Neural progenitor cell (in vitro differentiated cells): Measurements from ENCODE around the gene CATSPERZ. TPM values are rescaled to one million over a fixed set of nuclear protein-coding genes. Genes with fewer than 3 reads are reported as not detected.
"Not testable (repeated sequence)": the region's sequence is repeated elsewhere in the genome, so short reads cannot be mapped to it uniquely, and the experiment has no call there.

Experiments used
- DNase-seq: peaks from one replicate; pipeline ENCODE4 v3.0.0-alpha.2; 2016; ENCODE audit warnings: low spot score
- H2AFZ ChIP-seq: fragments of 200-600 bp; sonication (generic); replicated peaks from 2 replicates; pipeline ENCODE4 v1.6.1; 2016; ENCODE audit warnings: antibody characterized with exemption
- H3F3A ChIP-seq: fragments of 200-600 bp; sonication (generic); 2 replicates; pipeline ENCODE4 v1.6.1; 2016; ENCODE audit warnings: antibody characterized with exemption, low read depth
- H3K27ac ChIP-seq: fragments of 200-600 bp; sonication (generic); 2 replicates; pipeline ENCODE4 v1.5.1; 2016; ENCODE audit warnings: mild to moderate bottlenecking
- H3K27me3 ChIP-seq: fragments of 200-600 bp; sonication (generic); 2 replicates; pipeline ENCODE4 v1.6.1; 2016; ENCODE audit warnings: mild to moderate bottlenecking, moderate library complexity
- H3K36me3 ChIP-seq: fragments of 200-600 bp; sonication (generic); 2 replicates; pipeline ENCODE4 v1.5.1; 2016
- H3K4me1 ChIP-seq: fragments of 200-600 bp; sonication (generic); 2 replicates; pipeline ENCODE4 v1.6.1; 2016; ENCODE audit warnings: mixed run types
- H3K4me2 ChIP-seq: fragments of 200-600 bp; sonication (generic); 2 replicates; pipeline ENCODE4 v1.6.1; 2016
- H3K4me3 ChIP-seq: fragments of 200-600 bp; sonication (generic); 2 replicates; pipeline ENCODE4 v1.5.1; 2016
- H3K79me2 ChIP-seq: fragments of 200-600 bp; sonication (generic); 2 replicates; pipeline ENCODE4 v1.6.1; 2016; ENCODE audit warnings: low read depth
- H3K9ac ChIP-seq: fragments of 200-600 bp; sonication (generic); 2 replicates; pipeline ENCODE4 v1.6.1; 2016
- H3K9me3 ChIP-seq: fragments of 200-600 bp; sonication (generic); 2 replicates; pipeline ENCODE4 v1.5.1; 2016; ENCODE audit warnings: low read depth
- H4K20me1 ChIP-seq: fragments of 200-600 bp; sonication (generic); 2 replicates; pipeline ENCODE4 v1.6.1; 2016; ENCODE audit warnings: low read depth
- H3K27ac Mint-ChIP-seq: 3 replicates; pipeline ENCODE4 v1.8.0; 2021; ENCODE audit warnings: mixed read lengths
- H3K27me3 Mint-ChIP-seq: 2 replicates; pipeline ENCODE4 v1.8.0; 2022; ENCODE audit warnings: low read depth, mild to moderate bottlenecking, inconsistent platforms, moderate library complexity, mixed read lengths; ENCODE audit not compliant: insufficient read depth
- H3K36me3 Mint-ChIP-seq: 3 replicates; pipeline ENCODE4 v1.8.0; 2021; ENCODE audit warnings: mixed read lengths
- H3K4me1 Mint-ChIP-seq: 3 replicates; pipeline ENCODE4 v1.8.0; 2021; ENCODE audit warnings: mixed read lengths
- H3K4me3 Mint-ChIP-seq: 3 replicates; pipeline ENCODE4 v1.8.0; 2021; ENCODE audit warnings: mild to moderate bottlenecking, moderate library complexity, mixed read lengths
- H3K9me3 Mint-ChIP-seq: 3 replicates; pipeline ENCODE4 v1.8.0; 2020; ENCODE audit warnings: mixed read lengths
- CTCF ChIP-seq: fragments of 200-600 bp; sonication (generic); IDR thresholded peaks from 2 replicates; pipeline ENCODE4 v1.5.1; 2017; ENCODE audit warnings: antibody characterized with exemption, mild to moderate bottlenecking
- EZH2 ChIP-seq: fragments of 200-600 bp; sonication (generic); IDR thresholded peaks from 2 replicates; pipeline ENCODE4 v1.6.1; 2017; ENCODE audit warnings: antibody characterized with exemption, mild to moderate bottlenecking, moderate library complexity
- EZH2phosphoT487 ChIP-seq: fragments of 200-600 bp; sonication (generic); IDR thresholded peaks from 2 replicates; pipeline ENCODE4 v1.6.1; 2017; ENCODE audit warnings: antibody characterized with exemption
- total RNA-seq: library from RNA; depleted of rRNA; stranded (reverse); fragments of >200 nt; gene quantifications from 2 replicates; pipeline ENCODE4 v1.2.3, GENCODE V29; 2015; ENCODE audit warnings: low replicate concordance

CATSPERZ gene
- total RNA-seq, 1 donor from 2014 or later, result not detected

GRCh38 chr11:64314805-64315561 is 14.8 kb downstream of the CATSPERZ start:
- H3K4me2 ChIP-seq, result no peak overlapping the region
- no peak for TF ChIP-seq EZH2
- TF ChIP-seq EZH2phosphoT487, result no peak
- no peak for TF ChIP-seq CTCF
- H3K79me2 ChIP-seq, result peaks cover 26% of the 10 kb centered on the region
- no peak overlapping the region for H3K27ac Mint-ChIP-seq
- no peaks in the 10 kb centered on the region for H3K9me3 ChIP-seq
- H3K4me1 ChIP-seq, result peaks cover 12% of the 10 kb centered on the region
- no peak overlapping the region for H3K9ac ChIP-seq
- H4K20me1 ChIP-seq, result peaks cover 12% of the 10 kb centered on the region
- peaks cover 29% of the 10 kb centered on the region for H3F3A ChIP-seq
- peak overlapping the region; percentile 43 for H3K4me3 Mint-ChIP-seq
- H3K36me3 ChIP-seq, result no peaks in the 10 kb centered on the region
- H3K27ac ChIP-seq, result no peak overlapping the region
- DNase-seq, result no peak
- H3K36me3 Mint-ChIP-seq, result peaks cover 2% of the 10 kb centered on the region
- H2AFZ ChIP-seq, result no peak overlapping the region
- peaks cover 6% of the 10 kb centered on the region for H3K27me3 Mint-ChIP-seq
- no peak overlapping the region for H3K4me3 ChIP-seq
- H3K9me3 Mint-ChIP-seq, result no peaks in the 10 kb centered on the region
- peaks cover 16% of the 10 kb centered on the region for H3K4me1 Mint-ChIP-seq
- no peaks in the 10 kb centered on the region for H3K27me3 ChIP-seq

GRCh38 chr11:64315667-64316526 is 15.7 kb downstream of the CATSPERZ start:
- peaks cover 15% of the 10 kb centered on the region for H3K4me1 Mint-ChIP-seq

GRCh38 chr11:64316672-64317324 is 16.6 kb downstream of the CATSPERZ start:
- H4K20me1 ChIP-seq, result peaks cover 12% of the 10 kb centered on the region
- no peaks in the 10 kb centered on the region for H3K36me3 ChIP-seq
- Mint-ChIP-seq H3K27ac (no peak overlapping the region), H3K36me3 (peaks cover 12% of the 10 kb centered on the region), H3K4me3 (peak overlapping the region; percentile 95), H3K27me3 (peaks cover 2% of the 10 kb centered on the region), H3K4me1 (peaks cover 17% of the 10 kb centered on the region), H3K9me3 (no peaks in the 10 kb centered on the region)
- peak overlapping the region; percentile 82 for H3K4me3 ChIP-seq
- peaks cover 29% of the 10 kb centered on the region for H3F3A ChIP-seq
- H3K4me1 ChIP-seq, result peaks cover 12% of the 10 kb centered on the region
- H3K9ac ChIP-seq, result peak overlapping the region; percentile 65
- H3K4me2 ChIP-seq, result peak overlapping the region; percentile 72
- peak; percentile 31 for DNase-seq
- H3K27ac ChIP-seq, result peak overlapping the region; percentile 32
- TF ChIP-seq EZH2 (no peak), EZH2phosphoT487 (no peak), CTCF (no peak)
- peaks cover 26% of the 10 kb centered on the region for H3K79me2 ChIP-seq
- H3K9me3 ChIP-seq, result no peaks in the 10 kb centered on the region
- H2AFZ ChIP-seq, result peak overlapping the region; percentile 78
- no peaks in the 10 kb centered on the region for H3K27me3 ChIP-seq

More at GRCh38 chr11:64315667-64316526, 15.7 kb downstream of the CATSPERZ start:
- H3K9me3 Mint-ChIP-seq, H3K36me3 Mint-ChIP-seq, H3K27me3 ChIP-seq, H3K27ac ChIP-seq, H3K36me3 ChIP-seq, H3K27ac Mint-ChIP-seq, H3K9me3 ChIP-seq, H2AFZ ChIP-seq, H3K27me3 Mint-ChIP-seq, DNase-seq, H3K9ac ChIP-seq: not testable (repeated sequence)
- H3K4me1 ChIP-seq, result peaks cover 12% of the 10 kb centered on the region
- peak overlapping the region; percentile 72 for H3K4me2 ChIP-seq
- peaks cover 12% of the 10 kb centered on the region for H4K20me1 ChIP-seq
- H3F3A ChIP-seq, result peaks cover 29% of the 10 kb centered on the region
- peaks cover 26% of the 10 kb centered on the region for H3K79me2 ChIP-seq
- peak overlapping the region; percentile 95 for H3K4me3 Mint-ChIP-seq
- peak overlapping the region; percentile 82 for H3K4me3 ChIP-seq
